Endodermal cell (in vitro differentiated cells): Measurements from ENCODE around the gene CACNA1S. TPM values are rescaled to one million over a fixed set of nuclear protein-coding genes. Genes with fewer than 3 reads are reported as not detected.

Experiments
- DNase-seq: peaks from one replicate; pipeline ENCODE4 v3.0.0-alpha.2; 2017
- H3K27ac ChIP-seq: 2 replicates; pipeline ENCODE4 v1.5.1; 2013; ENCODE audit warnings: mild to moderate bottlenecking, low read depth, low read length, moderate library complexity
- H3K27me3 ChIP-seq: 2 replicates; pipeline ENCODE4 v1.6.1; 2013; ENCODE audit warnings: mild to moderate bottlenecking, low read length, moderate library complexity; ENCODE audit not compliant: insufficient read depth, control insufficient read depth, poor library complexity, severe bottlenecking
- H3K36me3 ChIP-seq: 2 replicates; pipeline ENCODE4 v1.7.0; 2013; ENCODE audit warnings: mild to moderate bottlenecking, low read length, moderate library complexity; ENCODE audit not compliant: control insufficient read depth, insufficient read depth
- H3K4me1 ChIP-seq: one replicate; pipeline ENCODE4 v1.7.0; 2013; ENCODE audit warnings: low read length; ENCODE audit not compliant: control insufficient read depth, insufficient read depth
- H3K4me3 ChIP-seq: 2 replicates; pipeline ENCODE4 v1.5.1; 2013; ENCODE audit warnings: mild to moderate bottlenecking, low read length, moderate library complexity
- H3K9ac ChIP-seq: 2 replicates; pipeline ENCODE4 v1.6.1; 2013; ENCODE audit warnings: mild to moderate bottlenecking, low read length, moderate library complexity; ENCODE audit not compliant: poor library complexity, severe bottlenecking; ENCODE audit errors: extremely low read depth
- H3K9me3 ChIP-seq: 2 replicates; pipeline ENCODE4 v1.6.1; 2013; ENCODE audit warnings: mild to moderate bottlenecking, low read length, moderate library complexity; ENCODE audit not compliant: control insufficient read depth
- H3K27ac Mint-ChIP-seq: 2 replicates; pipeline ENCODE4 v1.8.0; 2020; ENCODE audit warnings: mixed read lengths
- H3K27me3 Mint-ChIP-seq: 2 replicates; pipeline ENCODE4 v1.8.0; 2021; ENCODE audit warnings: mild to moderate bottlenecking, mixed read lengths; ENCODE audit not compliant: insufficient read depth
- H3K36me3 Mint-ChIP-seq: 2 replicates; pipeline ENCODE4 v1.8.0; 2020; ENCODE audit warnings: low read depth, mixed read lengths
- H3K4me1 Mint-ChIP-seq: 2 replicates; pipeline ENCODE4 v1.8.0; 2020; ENCODE audit warnings: mixed read lengths
- H3K4me3 Mint-ChIP-seq: 2 replicates; pipeline ENCODE4 v1.8.0; 2020; ENCODE audit warnings: mild to moderate bottlenecking, moderate library complexity, mixed read lengths
- H3K9me3 Mint-ChIP-seq: 2 replicates; pipeline ENCODE4 v1.8.0; 2020; ENCODE audit warnings: mild to moderate bottlenecking, mixed read lengths
- CTCF ChIP-seq: fragments of 200-600 bp; sonication (generic); conservative IDR thresholded peaks from 2 replicates; pipeline ENCODE4 v1.5.0; 2021; ENCODE audit warnings: antibody characterized with exemption, mild to moderate bottlenecking
- WGBS, 2 experiments: methylation state at CpG; one replicate each; pipeline versions ENCODE4 v1.1.5 to v1.1.7; 2013; ENCODE audit warnings: missing lambda C conversion rate in 2 of 2, mixed read lengths in 1 of 2; ENCODE audit not compliant: insufficient coverage in 1 of 2, insufficient read length in 1 of 2; 5-methylcytosine and 5-hydroxymethylcytosine counted together
- total RNA-seq, 2 donors: library from RNA; stranded (reverse); fragmentation: NEBNext Ultra II Directional in 1 of 2; extraction: Animal tissue kit (Norgen Biotek cat#: 25700) in 1 of 2; gene quantifications; 2 replicates in 1 of 2; 3 replicates in 1 of 2; pipeline ENCODE4 v1.2.1, GENCODE V29; 2021

CACNA1S gene
- total RNA-seq, 2 donors from 2014 or later = 0.11 to 0.13 TPM

- Mint-ChIP-seq H3K27ac (no peak overlapping the region), H3K4me1 (peaks cover 9% of the 10 kb centered on the region), H3K4me3 (no peak overlapping the region), H3K27me3 (no peaks in the 10 kb centered on the region), H3K36me3 (peaks cover 91% of the 10 kb centered on the region), H3K9me3 (no peaks in the 10 kb centered on the region)
- no peak for DNase-seq
- no peaks in the 10 kb centered on the region for H3K27me3 ChIP-seq
- no peak overlapping the region for H3K4me3 ChIP-seq
- no peaks in the 10 kb centered on the region for H3K4me1 ChIP-seq
- H3K9me3 ChIP-seq = no peaks in the 10 kb centered on the region
- H3K27ac ChIP-seq = no peak overlapping the region
- no peak overlapping the region for H3K9ac ChIP-seq
- 84 to 94% methylated on average over 16 to 17 of the region's 17 CpGs for WGBS, 2 experiments
- H3K36me3 ChIP-seq = peaks cover 98% of the 10 kb centered on the region
- no peak for TF ChIP-seq CTCF
Measured at GRCh38 chr1:201146626-201147390, 34.6 kb upstream of the CACNA1S start.

- Mint-ChIP-seq H3K4me1 (peaks cover 9% of the 10 kb centered on the region), H3K9me3 (no peaks in the 10 kb centered on the region), H3K36me3 (peaks cover 91% of the 10 kb centered on the region), H3K27ac (no peak overlapping the region), H3K4me3 (no peak overlapping the region), H3K27me3 (no peaks in the 10 kb centered on the region)
- Histone ChIP-seq H3K4me3 (no peak overlapping the region), H3K4me1 (no peaks in the 10 kb centered on the region), H3K9ac (no peak overlapping the region), H3K36me3 (peaks cover 98% of the 10 kb centered on the region), H3K9me3 (no peaks in the 10 kb centered on the region), H3K27ac (no peak overlapping the region), H3K27me3 (no peaks in the 10 kb centered on the region)
- WGBS, 2 experiments = 93 to 94% methylated on average over 5 to 7 of the region's 7 CpGs
- no peak for TF ChIP-seq CTCF
- DNase-seq = no peak
Measured at GRCh38 chr1:201145816-201146215, 33.6 kb upstream of the CACNA1S start.

- no peaks in the 10 kb centered on the region for H3K9me3 ChIP-seq
- Mint-ChIP-seq H3K4me3 (no peak overlapping the region), H3K36me3 (peaks cover 91% of the 10 kb centered on the region), H3K9me3 (no peaks in the 10 kb centered on the region), H3K27me3 (no peaks in the 10 kb centered on the region), H3K4me1 (peaks cover 9% of the 10 kb centered on the region), H3K27ac (peak overlapping the region; percentile 67)
- no peak overlapping the region for H3K9ac ChIP-seq
- TF ChIP-seq CTCF = no peak
- no peak for DNase-seq
- no peaks in the 10 kb centered on the region for H3K4me1 ChIP-seq
- H3K27me3 ChIP-seq = no peaks in the 10 kb centered on the region
- peaks cover 98% of the 10 kb centered on the region for H3K36me3 ChIP-seq
- no peak overlapping the region for H3K27ac ChIP-seq
- 80 to 94% methylated on average over 2 to 3 of the region's 3 CpGs for WGBS, 2 experiments
- no peak overlapping the region for H3K4me3 ChIP-seq
Measured at GRCh38 chr1:201145132-201145531, 32.9 kb upstream of the CACNA1S start.
